Transverse colon (tissue), 4 donors: Measurements from ENCODE around the gene ARHGAP20. TPM values are rescaled to one million over a fixed set of nuclear protein-coding genes. Genes with fewer than 3 reads are reported as not detected.

Experiments used
- DNase-seq: peaks from one replicate; pipeline ENCODE4 v3.0.0-alpha.2; 2019
- H3K27ac ChIP-seq, 4 donors: fragments of 200-600 bp; sonication (generic); 2 replicates each; pipeline ENCODE4 v1.5.1; 2016 to 2018; ENCODE audit warnings: inconsistent platforms in 4 of 4
- H3K27me3 ChIP-seq: fragments of 200-600 bp; sonication (generic); 2 replicates; pipeline ENCODE4 v1.5.1; 2017; ENCODE audit warnings: inconsistent platforms
- H3K36me3 ChIP-seq, 4 donors: fragments of 200-600 bp; sonication (generic); 2 replicates each; pipeline ENCODE4 v1.5.1; 2017 to 2019; ENCODE audit warnings: inconsistent platforms in 4 of 4
- H3K4me1 ChIP-seq, 4 donors: fragments of 200-600 bp; sonication (generic); 2 replicates each; pipeline ENCODE4 v1.5.1; 2017 to 2020; ENCODE audit warnings: inconsistent platforms in 4 of 4
- H3K4me3 ChIP-seq, 4 donors: fragments of 200-600 bp; sonication (generic); 1 replicate in 1 of 4; 2 replicates in 3 of 4; pipeline versions ENCODE4 v1.5.1 to v1.6.1; 2017 to 2019; ENCODE audit warnings: inconsistent platforms in 4 of 4
- H3K9me3 ChIP-seq, 2 donors: fragments of 200-600 bp; sonication (generic); 2 replicates each; pipeline ENCODE4 v1.5.1; 2017 to 2019; ENCODE audit warnings: inconsistent platforms in 2 of 2
- EP300 ChIP-seq: sonication (generic); formaldehyde crosslinking; IDR thresholded peaks from one replicate; pipeline ENCODE4 v1.6.1; 2017; ENCODE audit warnings: antibody characterized with exemption, low read depth
- POLR2A ChIP-seq: fragments of 450-650 bp; IDR thresholded peaks from one replicate; pipeline ENCODE4 v1.6.1; 2016; ENCODE audit warnings: antibody characterized with exemption, mild to moderate bottlenecking, moderate library complexity
- POLR2AphosphoS5 ChIP-seq, 3 donors: sonication (generic); formaldehyde crosslinking; IDR thresholded peaks; one replicate each; pipeline ENCODE4 v1.6.1; 2016; ENCODE audit warnings: antibody characterized with exemption in 3 of 3
- WGBS, 2 donors: methylation state at CpG; one replicate each; pipeline ENCODE4 v1.1.5; 2018; ENCODE audit warnings: low coverage in 1 of 2; 5-methylcytosine and 5-hydroxymethylcytosine counted together
- in situ Hi-C, 4 donors: fragments of 200-750 bp; cut with MboI; loops; one replicate each; pipeline versions ENCODE4 v1.15.0 to v1.15.1; 2017; ENCODE audit warnings: low sequenced_read_pairs in 3 of 4, low pct_ligation_motif_present in 1 of 4, low pct_unique_long_range_greater_than_20kb in 1 of 4
- intact Hi-C: fragments of 100-400 bp; cut with DNase I; formaldehyde crosslinking; loops from one replicate; pipeline ENCODE4 v1.15.1; 2023; ENCODE audit warnings: low total_unique reads
- total RNA-seq, 4 donors: library from RNA; depleted of rRNA; stranded (reverse); fragments of >200 nt; gene quantifications; one replicate each; pipeline ENCODE4 v1.1.0, GENCODE V29; 2016
- TF ChIP-seq, protein P1 (sequence below), 5 experiments: fragments of 200-600 bp in 3 of 5; fragments of 450-650 bp in 2 of 5; sonication (generic) in 3 of 5; IDR thresholded peaks; 1 replicate in 2 of 5; 2 replicates in 3 of 5; pipeline ENCODE4 v1.5.1; 2016 to 2017; ENCODE audit warnings: antibody characterized with exemption in 5 of 5, inconsistent platforms in 3 of 5, mild to moderate bottlenecking in 2 of 5, moderate library complexity in 1 of 5

Gene ARHGAP20, protein sequence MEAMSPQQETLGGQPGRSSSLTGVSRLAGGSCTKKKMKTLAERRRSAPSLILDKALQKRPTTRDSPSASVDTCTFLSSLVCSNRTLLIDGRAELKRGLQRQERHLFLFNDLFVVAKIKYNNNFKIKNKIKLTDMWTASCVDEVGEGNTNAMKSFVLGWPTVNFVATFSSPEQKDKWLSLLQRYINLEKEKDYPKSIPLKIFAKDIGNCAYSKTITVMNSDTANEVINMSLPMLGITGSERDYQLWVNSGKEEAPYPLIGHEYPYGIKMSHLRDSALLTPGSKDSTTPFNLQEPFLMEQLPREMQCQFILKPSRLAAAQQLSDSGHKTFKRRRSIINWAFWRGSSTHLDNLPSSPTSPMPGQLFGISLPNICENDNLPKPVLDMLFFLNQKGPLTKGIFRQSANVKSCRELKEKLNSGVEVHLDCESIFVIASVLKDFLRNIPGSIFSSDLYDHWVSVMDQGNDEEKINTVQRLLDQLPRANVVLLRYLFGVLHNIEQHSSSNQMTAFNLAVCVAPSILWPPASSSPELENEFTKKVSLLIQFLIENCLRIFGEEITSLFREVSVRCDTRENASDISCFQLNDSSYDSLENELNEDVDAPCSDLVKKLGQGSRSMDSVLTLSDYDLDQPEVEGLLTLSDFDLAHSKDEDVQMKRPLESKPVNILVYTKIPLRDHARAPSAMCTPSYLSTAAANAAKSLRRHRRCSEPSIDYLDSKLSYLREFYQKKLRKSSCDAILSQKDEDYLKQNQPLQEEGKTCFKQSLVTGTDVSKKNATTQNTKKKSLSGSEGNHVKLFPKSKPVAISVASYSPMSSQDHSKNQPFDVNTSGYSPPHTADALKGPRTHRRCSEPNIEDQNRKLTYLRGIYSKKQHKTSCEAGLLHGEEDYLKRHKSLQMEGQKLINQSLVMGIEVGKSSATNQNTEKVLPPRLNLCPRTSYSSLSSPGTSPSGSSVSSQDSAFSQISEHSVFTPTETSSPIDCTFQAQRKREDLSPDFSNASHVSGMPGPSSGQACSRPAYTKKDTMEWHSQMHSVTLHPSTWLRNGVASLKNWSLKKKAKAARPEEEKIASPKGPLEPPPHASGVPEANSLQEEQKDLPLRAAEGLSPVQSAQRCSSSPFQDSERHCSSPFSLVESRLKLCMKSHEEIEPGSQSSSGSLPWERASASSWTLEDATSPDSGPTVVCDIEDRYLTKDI
- 1 to 10 TPM; 2.5 to 4.9 (median 3.1) TPM for total RNA-seq

DNA sequence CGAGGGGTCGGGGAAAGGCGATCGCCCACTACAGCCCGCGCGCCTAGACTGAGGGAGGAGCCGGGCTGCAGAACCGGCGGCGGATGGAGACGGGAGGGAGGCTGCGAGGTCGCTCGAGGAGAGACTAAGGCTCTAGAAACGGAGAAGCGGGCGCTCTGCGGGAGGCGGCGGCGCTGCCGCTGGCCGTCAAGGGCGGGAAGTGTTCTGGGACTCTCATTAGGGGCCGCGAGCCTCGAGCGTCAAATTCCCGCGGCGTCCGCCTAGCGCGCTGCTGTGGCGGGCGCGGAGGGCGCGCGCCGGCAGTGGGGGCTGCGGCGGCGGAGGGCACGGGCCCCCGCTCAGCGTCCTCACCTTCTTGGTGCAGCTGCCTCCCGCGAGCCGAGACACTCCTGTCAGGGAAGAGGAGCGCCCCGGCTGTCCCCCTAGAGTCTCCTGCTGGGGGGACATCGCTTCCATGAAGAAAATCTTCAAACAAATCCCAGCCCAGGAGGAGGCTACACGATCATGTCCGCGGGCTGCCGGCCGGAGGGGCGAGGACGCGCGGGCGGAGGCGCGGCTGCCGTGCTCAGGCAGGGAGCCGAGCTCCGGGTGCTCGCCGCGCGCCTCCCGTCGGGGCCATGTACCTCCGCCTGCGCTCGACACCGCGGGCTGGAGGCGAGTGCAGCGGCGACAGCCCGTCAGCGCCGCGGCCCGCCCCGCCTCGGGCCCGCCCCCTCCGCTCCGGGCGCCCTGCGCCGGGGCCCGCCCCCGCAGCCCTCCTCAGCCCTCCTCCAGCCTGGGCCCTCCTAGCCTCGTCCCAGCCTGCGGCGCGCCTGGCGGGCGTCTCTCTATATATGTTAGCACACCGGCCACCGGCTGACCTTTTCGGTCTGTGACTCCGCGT, at the start of gene ARHGAP20:
ARHGAP20 (minus strand) TSS at position 662 of the 883 bp plus-strand sequence; CDS start at position 456, 206 bp downstream.
- peak; percentile 77 for DNase-seq
- Histone ChIP-seq H3K9me3 (no peaks in the 10 kb centered on the region), H3K36me3 (no peaks in the 10 kb centered on the region), H3K27ac (peak within 1 kb of the TSS; percentile 74 to 84 (median 82)), H3K27me3 (peaks cover 62% of the 10 kb centered on the region), H3K4me1 (peaks cover 0 to 31% (median 19%) of the 10 kb centered on the region in 4 donors), H3K4me3 (peak within 1 kb of the TSS; percentile 39 to 69 (median 53))
- in situ Hi-C loops = no loop called here
- 1% methylated on average over 90 of the region's 109 CpGs; no CpG with 5 or more reads in 1 of the 2 donors for WGBS, 2 donors
- no peak for TF ChIP-seq EP300
- TF ChIP-seq POLR2A = no peak
- TF ChIP-seq, protein P1, sequence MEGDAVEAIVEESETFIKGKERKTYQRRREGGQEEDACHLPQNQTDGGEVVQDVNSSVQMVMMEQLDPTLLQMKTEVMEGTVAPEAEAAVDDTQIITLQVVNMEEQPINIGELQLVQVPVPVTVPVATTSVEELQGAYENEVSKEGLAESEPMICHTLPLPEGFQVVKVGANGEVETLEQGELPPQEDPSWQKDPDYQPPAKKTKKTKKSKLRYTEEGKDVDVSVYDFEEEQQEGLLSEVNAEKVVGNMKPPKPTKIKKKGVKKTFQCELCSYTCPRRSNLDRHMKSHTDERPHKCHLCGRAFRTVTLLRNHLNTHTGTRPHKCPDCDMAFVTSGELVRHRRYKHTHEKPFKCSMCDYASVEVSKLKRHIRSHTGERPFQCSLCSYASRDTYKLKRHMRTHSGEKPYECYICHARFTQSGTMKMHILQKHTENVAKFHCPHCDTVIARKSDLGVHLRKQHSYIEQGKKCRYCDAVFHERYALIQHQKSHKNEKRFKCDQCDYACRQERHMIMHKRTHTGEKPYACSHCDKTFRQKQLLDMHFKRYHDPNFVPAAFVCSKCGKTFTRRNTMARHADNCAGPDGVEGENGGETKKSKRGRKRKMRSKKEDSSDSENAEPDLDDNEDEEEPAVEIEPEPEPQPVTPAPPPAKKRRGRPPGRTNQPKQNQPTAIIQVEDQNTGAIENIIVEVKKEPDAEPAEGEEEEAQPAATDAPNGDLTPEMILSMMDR (IDR thresholded peaks at IDR 0.05) = no peak
- peak; percentile 21 to 46 (median 41) for TF ChIP-seq POLR2AphosphoS5 (IDR thresholded peaks at IDR 0.05)
- intact Hi-C loops = no loop called here

DNA sequence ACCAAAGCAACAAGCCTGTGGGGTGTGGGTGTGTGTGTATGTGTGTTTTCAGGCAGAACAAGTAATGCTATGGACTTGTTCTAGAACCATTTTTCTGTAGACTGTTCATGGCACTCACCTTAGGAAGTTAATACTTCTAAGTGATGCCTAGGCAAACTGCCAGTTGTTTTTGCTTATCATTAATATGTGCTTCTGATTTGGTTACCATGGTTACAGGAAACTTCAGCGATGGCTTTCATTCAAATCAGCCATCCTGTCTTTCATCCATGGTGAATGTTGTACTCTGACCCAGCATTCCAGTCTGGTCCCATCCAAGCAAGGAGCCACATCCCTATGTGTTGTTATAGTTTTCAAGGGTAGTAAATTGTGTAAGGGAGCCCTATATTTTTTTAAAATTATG, 49.8 kb upstream of the ARHGAP20 start:
- Histone ChIP-seq H3K27me3 (no peaks in the 10 kb centered on the region), H3K9me3 (no peaks in the 10 kb centered on the region), H3K27ac (no peak overlapping the region), H3K4me1 (peaks cover 7 to 30% (median 14%) of the 10 kb centered on the region in 4 donors), H3K36me3 (no peaks in the 10 kb centered on the region), H3K4me3 (no peak overlapping the region)
- in situ Hi-C loops (no loop called here), intact Hi-C loops (no loop called here)
- TF ChIP-seq POLR2AphosphoS5 (IDR thresholded peaks at IDR 0.05) = no peak
- TF ChIP-seq POLR2A = no peak
- TF ChIP-seq, protein P1 (IDR thresholded peaks at IDR 0.05) = no peak
- no peak for TF ChIP-seq EP300
- no peak for DNase-seq
- WGBS, 2 donors = 74% methylated on average over 1 of the region's 1 CpG; no CpG with 5 or more reads in 1 of the 2 donors

DNA sequence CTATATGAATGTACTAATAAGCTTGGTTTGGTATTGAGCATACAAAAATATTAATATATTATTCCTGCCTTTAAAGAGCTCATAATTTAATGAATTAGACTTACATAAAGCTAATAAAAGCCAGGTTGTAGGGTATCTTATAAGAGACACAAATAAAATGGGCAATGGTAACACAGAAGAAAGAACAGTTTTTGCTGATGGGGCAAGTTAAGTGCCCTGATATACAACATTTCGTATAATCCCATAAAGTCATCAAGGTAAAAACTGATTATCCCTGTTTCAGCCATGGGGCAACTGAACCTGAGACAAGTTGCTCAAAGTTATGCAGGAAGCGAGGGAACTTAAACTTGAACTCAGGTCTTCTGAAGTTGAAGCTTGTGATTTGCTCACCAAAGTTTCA, 48.9 kb upstream of the ARHGAP20 start:
- DNase-seq = no peak
- 84 to 88% methylated on average over 2 of the region's 2 CpGs for WGBS, 2 donors

More for the DNA sequence above, 48.9 kb upstream of the ARHGAP20 start:
- in situ Hi-C loops (no loop called here), intact Hi-C loops (no loop called here)
- no peak overlapping the region for H3K27ac ChIP-seq
- TF ChIP-seq POLR2A (no peak), POLR2AphosphoS5 (IDR thresholded peaks at IDR 0.05) (no peak), EP300 (no peak)
- TF ChIP-seq, protein P1 (IDR thresholded peaks at IDR 0.05) = no peak
- no peaks in the 10 kb centered on the region for H3K9me3 ChIP-seq
- peaks cover 7 to 30% (median 14%) of the 10 kb centered on the region in 4 donors for H3K4me1 ChIP-seq
- H3K27me3 ChIP-seq = no peaks in the 10 kb centered on the region
- H3K36me3 ChIP-seq = no peaks in the 10 kb centered on the region
- no peak overlapping the region for H3K4me3 ChIP-seq
